Adrenal gland (tissue), 5 donors: Measurements from ENCODE around the gene TMEM108.

ENCODE experiments used
- POLR2A ChIP-seq, 2 donors: fragments of 450-650 bp; IDR thresholded peaks; one replicate each; pipeline ENCODE4 v1.6.1; 2017; ENCODE audit warnings: antibody characterized with exemption in 2 of 2, mild to moderate bottlenecking in 2 of 2, moderate library complexity in 1 of 2
- TF ChIP-seq, protein P1 (sequence below), 6 experiments: fragments of 450-650 bp in 4 of 6; fragments of 200-600 bp in 2 of 6; sonication (generic) in 1 of 6; IDR thresholded peaks; 1 replicate in 5 of 6; 2 replicates in 1 of 6; pipeline versions ENCODE4 v1.5.1 to v1.8.0; 2016 to 2021; ENCODE audit warnings: antibody characterized with exemption in 6 of 6, mild to moderate bottlenecking in 2 of 6, moderate library complexity in 1 of 6
- donor health status: DM: no; HTN: no; CAD: no.

GRCh38 chr3:133083395-133083794, 45.2 kb downstream of the TMEM108 start:
- TF ChIP-seq, protein P1, sequence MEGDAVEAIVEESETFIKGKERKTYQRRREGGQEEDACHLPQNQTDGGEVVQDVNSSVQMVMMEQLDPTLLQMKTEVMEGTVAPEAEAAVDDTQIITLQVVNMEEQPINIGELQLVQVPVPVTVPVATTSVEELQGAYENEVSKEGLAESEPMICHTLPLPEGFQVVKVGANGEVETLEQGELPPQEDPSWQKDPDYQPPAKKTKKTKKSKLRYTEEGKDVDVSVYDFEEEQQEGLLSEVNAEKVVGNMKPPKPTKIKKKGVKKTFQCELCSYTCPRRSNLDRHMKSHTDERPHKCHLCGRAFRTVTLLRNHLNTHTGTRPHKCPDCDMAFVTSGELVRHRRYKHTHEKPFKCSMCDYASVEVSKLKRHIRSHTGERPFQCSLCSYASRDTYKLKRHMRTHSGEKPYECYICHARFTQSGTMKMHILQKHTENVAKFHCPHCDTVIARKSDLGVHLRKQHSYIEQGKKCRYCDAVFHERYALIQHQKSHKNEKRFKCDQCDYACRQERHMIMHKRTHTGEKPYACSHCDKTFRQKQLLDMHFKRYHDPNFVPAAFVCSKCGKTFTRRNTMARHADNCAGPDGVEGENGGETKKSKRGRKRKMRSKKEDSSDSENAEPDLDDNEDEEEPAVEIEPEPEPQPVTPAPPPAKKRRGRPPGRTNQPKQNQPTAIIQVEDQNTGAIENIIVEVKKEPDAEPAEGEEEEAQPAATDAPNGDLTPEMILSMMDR (IDR thresholded peaks at IDR 0.05) = no peak
- TF ChIP-seq POLR2A (IDR thresholded peaks at IDR 0.05) = no peak
